ENCODE measurements around the gene NTM. TPM values are rescaled to one million over a fixed set of nuclear protein-coding genes. Genes with fewer than 3 reads are reported as not detected.

Gene NTM
- total and polyA plus RNA-seq, 2 of the 8 experiments (the other 6 are each of a cell fraction or from before 2014, with no cell fraction given) = 13.4 to 20.0 TPM

- Histone ChIP-seq H3K4me2 (ENCODE audit: insufficient read depth in 1 of 2, low read depth in 2 of 2, low read length in 2 of 2) (no peak overlapping the region), H3K14ac (ENCODE audit: insufficient read length) (no peak overlapping the region), H3K79me2 (ENCODE audit: control insufficient read depth in 1 of 2, insufficient read depth in 2 of 2, low read length in 2 of 2) (no peaks in the 10 kb centered on the region), H3K18ac (ENCODE audit: extremely low read depth, low read length) (no peak overlapping the region), H4K20me1 (replicated peaks in 1 of 2; ENCODE audit: control insufficient read depth in 1 of 2, insufficient read depth in 2 of 2, low read length in 2 of 2) (peaks cover 0 to 1% of the 10 kb centered on the region in 2 experiments), H3K9me3 (ENCODE audit: insufficient read depth in 2 of 2, low read depth in 1 of 2, low read length in 1 of 2) (no peaks in the 10 kb centered on the region), H2BK120ac (replicated peaks; ENCODE audit: low read depth, low read length) (no peak overlapping the region), H2BK5ac (ENCODE audit: low read depth, low read length) (no peak overlapping the region), H2BK15ac (ENCODE audit: low read length) (no peak overlapping the region), H3K4ac (replicated peaks; ENCODE audit: insufficient read length, low read depth, low read length) (no peak overlapping the region), H4K5ac (ENCODE audit: insufficient read length, low read depth, low read length) (no peak overlapping the region), H2BK12ac (ENCODE audit: low read depth, low read length) (no peak overlapping the region), H3K79me1 (ENCODE audit: low read depth, low read length) (no peaks in the 10 kb centered on the region), H3K4me1 (replicated peaks in 1 of 4; ENCODE audit: control insufficient read depth in 3 of 4, insufficient read depth in 4 of 4, low read length in 3 of 4) (peaks cover 1 to 12% (median 10%) of the 10 kb centered on the region in 4 experiments; a peak in 5 of 7 replicates), H3K9ac (replicated peaks in 1 of 4; ENCODE audit: extremely low read depth in 1 of 4, low read depth in 3 of 4, low read length in 3 of 4) (no peak overlapping the region), H3K27ac (ENCODE audit: low read depth, low read length) (no peak overlapping the region), H3K27me3 (replicated peaks in 1 of 4; ENCODE audit: control insufficient read depth in 3 of 4, extremely low read depth in 1 of 4, insufficient read depth in 3 of 4, low read length in 3 of 4) (no peaks in the 10 kb centered on the region), H4K91ac (replicated peaks; ENCODE audit: insufficient read length, low read length) (no peak overlapping the region), H2BK20ac (ENCODE audit: low read length) (no peak overlapping the region), H3K23me2 (ENCODE audit: low read depth, low read length) (no peaks in the 10 kb centered on the region), H2AFZ (ENCODE audit: low read length) (no peak overlapping the region), H3K36me3 (ENCODE audit: control insufficient read depth in 2 of 4, insufficient read depth in 4 of 4, low read length in 3 of 4) (no peaks in the 10 kb centered on the region; a peak in 1 of 8 replicates), H3K56ac (replicated peaks; ENCODE audit: insufficient read length, low read depth, low read length) (no peak overlapping the region), H3K4me3 (ENCODE audit: extremely low read depth in 1 of 4, insufficient read depth in 2 of 4, low read depth in 3 of 4, low read length in 4 of 4) (no peak overlapping the region), H4K8ac (ENCODE audit: extremely low read depth, insufficient read depth, low read length) (no peak overlapping the region), H3K23ac (ENCODE audit: insufficient read length) (no peak overlapping the region), H2AK5ac (ENCODE audit: low read depth, low read length) (no peak overlapping the region)
- TF ChIP-seq EP300 (IDR thresholded peaks at IDR 0.05; ENCODE audit: borderline replicate concordance in 1 of 2, low read depth in 2 of 2, low read length in 2 of 2) (no peak), ASH2L (IDR thresholded peaks at IDR 0.05; ENCODE audit: low read length) (no peak), SIN3A (conservative IDR thresholded peaks at IDR 0.05 in 1 of 2, IDR thresholded peaks at IDR 0.05 in 1 of 2; ENCODE audit: low read depth in 1 of 2, low read length in 2 of 2) (no peak), SUZ12 (IDR thresholded peaks at IDR 0.05; ENCODE audit: low read length) (no peak), HDAC2 (IDR thresholded peaks at IDR 0.05; ENCODE audit: borderline replicate concordance in 1 of 2, low read depth in 2 of 2, low read length in 2 of 2) (no peak), HDAC6 (IDR thresholded peaks at IDR 0.05; ENCODE audit: low read depth, low read length) (no peak), NRF1 (IDR thresholded peaks at IDR 0.05; ENCODE audit: low read depth, low read length) (no peak)
- 83% methylated on average over 2 of the region's 2 CpGs; no CpG with 5 or more reads in 1 of the 2 experiments for WGBS, 2 experiments (ENCODE audit: extremely low coverage in 1 of 2, insufficient coverage in 1 of 2, insufficient read length in 1 of 2, insufficient replicate concordance in 2 of 2, low coverage in 1 of 2, low lambda C conversion rate in 2 of 2, missing lambda C conversion rate in 1 of 2)
- DNase-seq (ENCODE audit: low read depth in 1 of 2, low spot score in 2 of 2) = no peak
- ChIA-PET CTCF (ENCODE audit: partially characterized antibody) (interaction anchor here (1.2 to 1.6 kb wide), 3 partner anchors 46 to 169 kb away, joined by 3 to 5 read pairs (median 4); no protein-coding TSS in a partner anchor), POLR2A (ENCODE audit: partially characterized antibody) (no interaction called here)
- no peak for FAIRE-seq
These were observed 586.8 kb downstream of the NTM start for GRCh38 chr11:131957201-131957600.
